Thoracic aorta (tissue), 2 donors: Measurements from ENCODE around the gene CNGB1. TPM values are rescaled to one million over a fixed set of nuclear protein-coding genes. Genes with fewer than 3 reads are reported as not detected.
"Not testable (repeated sequence)": the region's sequence is repeated elsewhere in the genome, so short reads cannot be mapped to it uniquely, and the experiment has no call there.

Experiments
- ATAC-seq: fragments of 150-250 bp; one replicate; pipeline ENCODE4 v1.8.0; 2017; ENCODE audit warnings: low read depth; ENCODE audit not compliant: insufficient number of reproducible peaks, low FRiP score
- DNase-seq: peaks from one replicate; pipeline ENCODE4 v3.0.0-alpha.2; 2020; ENCODE audit warnings: low spot score
- H3K27ac ChIP-seq, 2 donors: fragments of 200-600 bp; sonication (generic); 1 replicate in 1 of 2; 2 replicates in 1 of 2; pipeline ENCODE4 v1.5.1; 2016; ENCODE audit warnings: mild to moderate bottlenecking in 2 of 2, moderate library complexity in 2 of 2
- H3K27me3 ChIP-seq: fragments of 200-600 bp; sonication (generic); replicated peaks from 2 replicates; pipeline ENCODE4 v1.6.0; 2016; ENCODE audit warnings: mild to moderate bottlenecking; ENCODE audit not compliant: insufficient read depth
- H3K36me3 ChIP-seq: fragments of 200-600 bp; sonication (generic); one replicate; pipeline ENCODE4 v1.5.1; 2016
- H3K4me1 ChIP-seq, 2 donors: fragments of 200-600 bp; sonication (generic); 1 replicate in 1 of 2; 2 replicates in 1 of 2; pipeline versions ENCODE4 v1.5.1 to v1.6.0; 2016; ENCODE audit warnings: low read depth in 2 of 2, mild to moderate bottlenecking in 1 of 2; ENCODE audit not compliant: control insufficient read depth in 1 of 2
- H3K4me3 ChIP-seq: fragments of 200-600 bp; sonication (generic); 2 replicates; pipeline ENCODE4 v1.5.1; 2016; ENCODE audit warnings: mild to moderate bottlenecking
- H3K9me3 ChIP-seq: fragments of 200-600 bp; sonication (generic); 2 replicates; pipeline ENCODE4 v1.5.1; 2016
- total RNA-seq, 2 donors: library from RNA; depleted of rRNA; stranded (reverse); fragments of >200 nt; gene quantifications; one replicate each; pipeline versions ENCODE4 v1.1.0 to v1.2.3, GENCODE V29; 2016
- TF ChIP-seq, protein P1 (sequence below): fragments of 200-600 bp; sonication (generic); IDR thresholded peaks from one replicate; pipeline ENCODE4 v1.5.1; 2019; ENCODE audit warnings: antibody characterized with exemption

The CNGB1 gene
- total RNA-seq, 2 donors from 2014 or later: not detected

GRCh38 chr16:57897053-57897784 is 73.7 kb downstream of the CNGB1 start:
- TF ChIP-seq, protein P1, sequence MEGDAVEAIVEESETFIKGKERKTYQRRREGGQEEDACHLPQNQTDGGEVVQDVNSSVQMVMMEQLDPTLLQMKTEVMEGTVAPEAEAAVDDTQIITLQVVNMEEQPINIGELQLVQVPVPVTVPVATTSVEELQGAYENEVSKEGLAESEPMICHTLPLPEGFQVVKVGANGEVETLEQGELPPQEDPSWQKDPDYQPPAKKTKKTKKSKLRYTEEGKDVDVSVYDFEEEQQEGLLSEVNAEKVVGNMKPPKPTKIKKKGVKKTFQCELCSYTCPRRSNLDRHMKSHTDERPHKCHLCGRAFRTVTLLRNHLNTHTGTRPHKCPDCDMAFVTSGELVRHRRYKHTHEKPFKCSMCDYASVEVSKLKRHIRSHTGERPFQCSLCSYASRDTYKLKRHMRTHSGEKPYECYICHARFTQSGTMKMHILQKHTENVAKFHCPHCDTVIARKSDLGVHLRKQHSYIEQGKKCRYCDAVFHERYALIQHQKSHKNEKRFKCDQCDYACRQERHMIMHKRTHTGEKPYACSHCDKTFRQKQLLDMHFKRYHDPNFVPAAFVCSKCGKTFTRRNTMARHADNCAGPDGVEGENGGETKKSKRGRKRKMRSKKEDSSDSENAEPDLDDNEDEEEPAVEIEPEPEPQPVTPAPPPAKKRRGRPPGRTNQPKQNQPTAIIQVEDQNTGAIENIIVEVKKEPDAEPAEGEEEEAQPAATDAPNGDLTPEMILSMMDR: no peak
- DNase-seq (no peak), ATAC-seq (no peak)
- Histone ChIP-seq H3K27ac (no peak overlapping the region), H3K36me3 (no peaks in the 10 kb centered on the region), H3K4me3 (no peak overlapping the region), H3K9me3 (no peaks in the 10 kb centered on the region), H3K27me3 (no peaks in the 10 kb centered on the region), H3K4me1 (peaks cover 0 to 2% of the 10 kb centered on the region in 2 donors)

- ATAC-seq, DNase-seq, H3K4me3 ChIP-seq, H3K36me3 ChIP-seq, H3K27ac ChIP-seq, H3K4me1 ChIP-seq, H3K27me3 ChIP-seq, H3K9me3 ChIP-seq: not testable (repeated sequence)
Measured at GRCh38 chr16:57895081-57895547, 75.8 kb downstream of the CNGB1 start.

GRCh38 chr16:57894390-57895080 is 76.4 kb downstream of the CNGB1 start:
- DNase-seq (no peak), ATAC-seq (no peak)
- no peaks in the 10 kb centered on the region for H3K36me3 ChIP-seq
- TF ChIP-seq, protein P1: no peak
- H3K9me3 ChIP-seq: no peaks in the 10 kb centered on the region
- H3K4me3 ChIP-seq: no peak overlapping the region
- H3K27me3 ChIP-seq: no peaks in the 10 kb centered on the region
- H3K4me1 ChIP-seq: peaks cover 0 to 9% of the 10 kb centered on the region in 2 donors
- no peak overlapping the region for H3K27ac ChIP-seq

DNA sequence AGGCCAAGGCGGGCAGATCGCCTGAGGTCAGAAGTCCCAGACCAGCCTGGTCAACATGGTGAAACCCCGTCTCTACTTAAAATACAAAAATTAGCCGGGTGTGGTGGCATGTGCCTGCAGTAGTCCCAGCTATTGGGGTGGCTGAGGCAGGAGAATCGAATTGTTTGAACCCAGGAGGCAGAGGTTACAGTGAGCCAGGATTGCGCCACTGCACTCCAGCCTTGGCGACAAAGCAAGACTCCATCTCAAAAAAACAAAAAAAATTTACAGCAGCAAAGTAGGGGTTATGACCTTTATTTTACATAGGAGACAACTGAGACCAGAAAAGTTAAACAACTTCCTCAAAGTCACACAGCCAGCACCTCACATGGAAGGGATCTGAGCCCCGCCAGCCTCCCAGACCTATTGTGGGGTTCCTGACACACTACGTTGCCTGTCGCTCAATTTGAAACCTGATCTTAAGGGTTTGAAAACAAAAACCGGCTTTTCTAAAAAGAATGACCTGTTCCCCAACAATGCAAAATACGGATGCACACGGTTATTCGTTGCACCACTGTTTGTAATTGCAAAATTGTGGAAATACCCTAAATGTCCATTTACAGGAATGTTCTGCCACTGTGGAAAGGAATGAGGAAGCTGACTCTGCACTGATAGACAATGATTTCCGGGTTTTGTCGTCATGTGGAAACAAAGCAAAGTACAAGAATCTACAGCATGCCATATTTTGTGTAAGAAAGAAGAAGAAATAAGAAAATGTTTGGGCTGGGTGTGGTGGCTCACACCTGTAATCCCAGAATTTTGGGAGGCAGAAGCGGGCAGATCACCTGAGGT is 77.2 kb downstream of the CNGB1 start:
- ATAC-seq (no peak), DNase-seq (no peak)
- TF ChIP-seq, protein P1: no peak
- no peaks in the 10 kb centered on the region for H3K36me3 ChIP-seq
- no peaks in the 10 kb centered on the region for H3K9me3 ChIP-seq
- peaks cover 0 to 9% of the 10 kb centered on the region in 2 donors for H3K4me1 ChIP-seq
- no peak overlapping the region for H3K4me3 ChIP-seq
- H3K27me3 ChIP-seq: no peaks in the 10 kb centered on the region
- H3K27ac ChIP-seq: no peak overlapping the region

DNA sequence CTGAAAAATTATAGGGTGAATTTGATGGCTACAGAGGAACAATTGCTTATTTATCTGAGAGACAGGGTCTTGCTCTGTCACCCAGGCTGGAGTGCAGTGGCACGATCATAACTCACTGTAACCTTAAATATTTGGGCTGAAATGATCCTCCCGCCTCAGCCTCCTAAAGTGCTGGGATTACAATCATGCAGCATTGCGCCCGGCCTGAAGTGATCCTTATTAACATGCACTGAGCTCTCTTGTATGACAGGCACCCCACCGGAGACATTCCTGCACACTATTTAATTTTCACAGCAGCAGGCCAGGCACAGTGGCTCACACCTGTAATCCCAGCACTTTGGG is 77.7 kb downstream of the CNGB1 start:
- Histone ChIP-seq H3K27ac (no peak overlapping the region), H3K36me3 (no peaks in the 10 kb centered on the region), H3K4me3 (no peak overlapping the region), H3K27me3 (no peaks in the 10 kb centered on the region), H3K9me3 (no peaks in the 10 kb centered on the region), H3K4me1 (peaks cover 0 to 9% of the 10 kb centered on the region in 2 donors)
- TF ChIP-seq, protein P1: no peak
- ATAC-seq (no peak), DNase-seq (no peak)
